ENCODE measurements around the gene RPS23.

DNA sequence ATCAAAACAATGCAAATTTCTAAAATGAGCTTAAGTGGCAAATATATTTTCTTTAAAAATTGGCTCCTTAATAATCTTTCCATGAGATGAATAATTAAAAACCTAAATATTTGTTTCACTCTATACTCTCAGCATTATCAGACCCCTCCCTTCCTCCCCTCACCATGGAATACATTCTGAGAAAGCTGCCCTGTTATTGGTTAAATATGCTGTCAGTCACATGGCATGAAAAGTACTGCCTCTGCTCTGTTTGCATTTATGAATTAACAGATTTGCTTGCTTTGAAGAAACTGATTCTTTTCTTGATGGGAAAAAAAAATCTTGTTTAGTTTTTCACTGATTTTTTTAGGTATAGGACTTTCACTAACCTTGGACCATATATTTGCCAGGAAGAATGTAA is 17.0 kb upstream of the RPS23 start:
- TF ChIP-seq FOXM1 (IDR thresholded peaks at IDR 0.05; ENCODE audit: borderline replicate concordance) (no peak), BHLHE40 (IDR thresholded peaks at IDR 0.05; ENCODE audit: borderline replicate concordance) (no peak), LEF1 (IDR thresholded peaks at IDR 0.05; ENCODE audit: borderline replicate concordance) (no peak), NFRKB (IDR thresholded peaks at IDR 0.05) (no peak), SP1 (IDR thresholded peaks at IDR 0.05) (no peak), ARNT (IDR thresholded peaks at IDR 0.05) (no peak), FOXK2 (IDR thresholded peaks at IDR 0.05) (no peak), ZNF384 (IDR thresholded peaks at IDR 0.05) (no peak), SUZ12 (IDR thresholded peaks at IDR 0.05) (no peak), HDGF (IDR thresholded peaks at IDR 0.05; ENCODE audit: borderline replicate concordance) (no peak), ELF4 (IDR thresholded peaks at IDR 0.05) (no peak), L3MBTL2 (conservative IDR thresholded peaks at IDR 0.05) (no peak), FOXA1 (IDR thresholded peaks at IDR 0.05) (no peak)
- TF ChIP-seq, protein P1, sequence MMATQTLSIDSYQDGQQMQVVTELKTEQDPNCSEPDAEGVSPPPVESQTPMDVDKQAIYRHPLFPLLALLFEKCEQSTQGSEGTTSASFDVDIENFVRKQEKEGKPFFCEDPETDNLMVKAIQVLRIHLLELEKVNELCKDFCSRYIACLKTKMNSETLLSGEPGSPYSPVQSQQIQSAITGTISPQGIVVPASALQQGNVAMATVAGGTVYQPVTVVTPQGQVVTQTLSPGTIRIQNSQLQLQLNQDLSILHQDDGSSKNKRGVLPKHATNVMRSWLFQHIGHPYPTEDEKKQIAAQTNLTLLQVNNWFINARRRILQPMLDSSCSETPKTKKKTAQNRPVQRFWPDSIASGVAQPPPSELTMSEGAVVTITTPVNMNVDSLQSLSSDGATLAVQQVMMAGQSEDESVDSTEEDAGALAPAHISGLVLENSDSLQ (IDR thresholded peaks at IDR 0.05): peak; percentile 96

Measured in HEK293T (cell line).